Neural progenitor cell (in vitro differentiated cells): Measurements from ENCODE around the gene SELENOH. TPM values are rescaled to one million over a fixed set of nuclear protein-coding genes. Genes with fewer than 3 reads are reported as not detected.

ENCODE experiments used
- DNase-seq: peaks from one replicate; pipeline ENCODE4 v3.0.0-alpha.2; 2016; ENCODE audit warnings: low spot score
- H2AFZ ChIP-seq: fragments of 200-600 bp; sonication (generic); replicated peaks from 2 replicates; pipeline ENCODE4 v1.6.1; 2016; ENCODE audit warnings: antibody characterized with exemption
- H3F3A ChIP-seq: fragments of 200-600 bp; sonication (generic); 2 replicates; pipeline ENCODE4 v1.6.1; 2016; ENCODE audit warnings: antibody characterized with exemption, low read depth
- H3K27ac ChIP-seq: fragments of 200-600 bp; sonication (generic); 2 replicates; pipeline ENCODE4 v1.5.1; 2016; ENCODE audit warnings: mild to moderate bottlenecking
- H3K27me3 ChIP-seq: fragments of 200-600 bp; sonication (generic); 2 replicates; pipeline ENCODE4 v1.6.1; 2016; ENCODE audit warnings: mild to moderate bottlenecking, moderate library complexity
- H3K36me3 ChIP-seq: fragments of 200-600 bp; sonication (generic); 2 replicates; pipeline ENCODE4 v1.5.1; 2016
- H3K4me1 ChIP-seq: fragments of 200-600 bp; sonication (generic); 2 replicates; pipeline ENCODE4 v1.6.1; 2016; ENCODE audit warnings: mixed run types
- H3K4me2 ChIP-seq: fragments of 200-600 bp; sonication (generic); 2 replicates; pipeline ENCODE4 v1.6.1; 2016
- H3K4me3 ChIP-seq: fragments of 200-600 bp; sonication (generic); 2 replicates; pipeline ENCODE4 v1.5.1; 2016
- H3K79me2 ChIP-seq: fragments of 200-600 bp; sonication (generic); 2 replicates; pipeline ENCODE4 v1.6.1; 2016; ENCODE audit warnings: low read depth
- H3K9ac ChIP-seq: fragments of 200-600 bp; sonication (generic); 2 replicates; pipeline ENCODE4 v1.6.1; 2016
- H3K9me3 ChIP-seq: fragments of 200-600 bp; sonication (generic); 2 replicates; pipeline ENCODE4 v1.5.1; 2016; ENCODE audit warnings: low read depth
- H4K20me1 ChIP-seq: fragments of 200-600 bp; sonication (generic); 2 replicates; pipeline ENCODE4 v1.6.1; 2016; ENCODE audit warnings: low read depth
- H3K27ac Mint-ChIP-seq: 3 replicates; pipeline ENCODE4 v1.8.0; 2021; ENCODE audit warnings: mixed read lengths
- H3K27me3 Mint-ChIP-seq: 2 replicates; pipeline ENCODE4 v1.8.0; 2022; ENCODE audit warnings: low read depth, mild to moderate bottlenecking, inconsistent platforms, moderate library complexity, mixed read lengths; ENCODE audit not compliant: insufficient read depth
- H3K36me3 Mint-ChIP-seq: 3 replicates; pipeline ENCODE4 v1.8.0; 2021; ENCODE audit warnings: mixed read lengths
- H3K4me1 Mint-ChIP-seq: 3 replicates; pipeline ENCODE4 v1.8.0; 2021; ENCODE audit warnings: mixed read lengths
- H3K4me3 Mint-ChIP-seq: 3 replicates; pipeline ENCODE4 v1.8.0; 2021; ENCODE audit warnings: mild to moderate bottlenecking, moderate library complexity, mixed read lengths
- H3K9me3 Mint-ChIP-seq: 3 replicates; pipeline ENCODE4 v1.8.0; 2020; ENCODE audit warnings: mixed read lengths
- EZH2 ChIP-seq: fragments of 200-600 bp; sonication (generic); IDR thresholded peaks from 2 replicates; pipeline ENCODE4 v1.6.1; 2017; ENCODE audit warnings: antibody characterized with exemption, mild to moderate bottlenecking, moderate library complexity
- EZH2phosphoT487 ChIP-seq: fragments of 200-600 bp; sonication (generic); IDR thresholded peaks from 2 replicates; pipeline ENCODE4 v1.6.1; 2017; ENCODE audit warnings: antibody characterized with exemption
- total RNA-seq: library from RNA; depleted of rRNA; stranded (reverse); fragments of >200 nt; gene quantifications from 2 replicates; pipeline ENCODE4 v1.2.3, GENCODE V29; 2015; ENCODE audit warnings: low replicate concordance
- TF ChIP-seq, protein P1 (sequence below): fragments of 200-600 bp; sonication (generic); IDR thresholded peaks from 2 replicates; pipeline ENCODE4 v1.5.1; 2017; ENCODE audit warnings: antibody characterized with exemption, mild to moderate bottlenecking

Gene SELENOH
- total RNA-seq, 1 donor from 2014 or later: 164 TPM

DNA sequence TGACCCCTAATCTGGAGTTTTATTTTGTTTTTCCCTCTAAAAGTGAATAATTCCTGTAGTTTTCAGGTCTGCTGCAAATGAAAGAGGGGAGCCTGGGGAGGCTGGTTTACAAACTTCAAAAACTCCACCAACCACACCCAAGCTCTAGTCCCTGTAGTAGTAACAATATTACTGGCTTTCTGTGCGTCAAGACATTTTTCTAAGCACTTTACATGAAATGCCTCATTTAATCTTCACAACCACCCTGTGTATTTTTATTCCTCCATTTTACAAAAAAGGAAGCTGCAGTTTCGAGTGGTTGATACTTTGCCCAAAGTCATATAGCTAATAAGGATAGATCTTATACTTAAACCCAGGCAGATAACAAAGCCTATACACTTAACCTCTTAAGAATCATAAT, 43.8 kb downstream of the SELENOH start:
- Mint-ChIP-seq H3K27ac (no peak overlapping the region), H3K36me3 (peaks cover 12% of the 10 kb centered on the region), H3K4me3 (no peak overlapping the region), H3K4me1 (peaks cover 29% of the 10 kb centered on the region), H3K9me3 (no peaks in the 10 kb centered on the region), H3K27me3 (peaks cover 5% of the 10 kb centered on the region)
- Histone ChIP-seq H3K4me2 (no peak overlapping the region), H4K20me1 (peaks cover 80% of the 10 kb centered on the region), H2AFZ (no peak overlapping the region), H3K9ac (no peak overlapping the region), H3K4me3 (no peak overlapping the region), H3K79me2 (peaks cover 100% of the 10 kb centered on the region), H3K9me3 (no peaks in the 10 kb centered on the region), H3K4me1 (peaks cover 45% of the 10 kb centered on the region), H3K36me3 (no peaks in the 10 kb centered on the region), H3K27me3 (no peaks in the 10 kb centered on the region), H3F3A (peaks cover 32% of the 10 kb centered on the region), H3K27ac (no peak overlapping the region)
- TF ChIP-seq, protein P1, sequence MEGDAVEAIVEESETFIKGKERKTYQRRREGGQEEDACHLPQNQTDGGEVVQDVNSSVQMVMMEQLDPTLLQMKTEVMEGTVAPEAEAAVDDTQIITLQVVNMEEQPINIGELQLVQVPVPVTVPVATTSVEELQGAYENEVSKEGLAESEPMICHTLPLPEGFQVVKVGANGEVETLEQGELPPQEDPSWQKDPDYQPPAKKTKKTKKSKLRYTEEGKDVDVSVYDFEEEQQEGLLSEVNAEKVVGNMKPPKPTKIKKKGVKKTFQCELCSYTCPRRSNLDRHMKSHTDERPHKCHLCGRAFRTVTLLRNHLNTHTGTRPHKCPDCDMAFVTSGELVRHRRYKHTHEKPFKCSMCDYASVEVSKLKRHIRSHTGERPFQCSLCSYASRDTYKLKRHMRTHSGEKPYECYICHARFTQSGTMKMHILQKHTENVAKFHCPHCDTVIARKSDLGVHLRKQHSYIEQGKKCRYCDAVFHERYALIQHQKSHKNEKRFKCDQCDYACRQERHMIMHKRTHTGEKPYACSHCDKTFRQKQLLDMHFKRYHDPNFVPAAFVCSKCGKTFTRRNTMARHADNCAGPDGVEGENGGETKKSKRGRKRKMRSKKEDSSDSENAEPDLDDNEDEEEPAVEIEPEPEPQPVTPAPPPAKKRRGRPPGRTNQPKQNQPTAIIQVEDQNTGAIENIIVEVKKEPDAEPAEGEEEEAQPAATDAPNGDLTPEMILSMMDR: no peak
- TF ChIP-seq EZH2phosphoT487 (no peak), EZH2 (no peak)
- no peak for DNase-seq

DNA sequence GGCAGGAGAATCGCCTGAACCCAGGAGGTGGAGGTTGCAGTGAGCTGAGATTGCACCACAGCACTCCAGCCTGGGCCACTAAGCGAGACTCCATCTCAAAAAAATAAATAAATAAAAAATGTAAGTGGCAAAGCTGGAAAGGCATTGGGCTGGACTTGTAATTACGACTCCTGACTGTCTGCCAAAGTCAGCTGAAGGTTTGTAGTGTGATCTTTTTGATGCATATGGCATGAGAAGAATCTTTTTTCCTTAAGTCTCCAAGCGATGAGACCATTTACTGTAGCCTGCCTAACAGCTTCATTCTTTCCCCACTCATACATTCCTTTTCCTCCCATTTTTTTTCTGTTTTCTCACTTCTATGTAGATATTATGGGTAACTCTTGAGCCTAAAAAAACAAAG, 45.1 kb downstream of the SELENOH start:
- Mint-ChIP-seq H3K27ac (no peak overlapping the region), H3K27me3 (peaks cover 5% of the 10 kb centered on the region), H3K4me3 (no peak overlapping the region), H3K4me1 (peaks cover 18% of the 10 kb centered on the region), H3K9me3 (no peaks in the 10 kb centered on the region), H3K36me3 (peaks cover 15% of the 10 kb centered on the region)
- H4K20me1 ChIP-seq: peaks cover 77% of the 10 kb centered on the region
- no peak overlapping the region for H3K27ac ChIP-seq
- no peak overlapping the region for H3K4me3 ChIP-seq
- no peak overlapping the region for H3K9ac ChIP-seq
- no peak for DNase-seq
- no peaks in the 10 kb centered on the region for H3K9me3 ChIP-seq
- no peak overlapping the region for H3K4me2 ChIP-seq
- H2AFZ ChIP-seq: no peak overlapping the region
- H3K4me1 ChIP-seq: peaks cover 31% of the 10 kb centered on the region
- peaks cover 19% of the 10 kb centered on the region for H3F3A ChIP-seq
- TF ChIP-seq EZH2 (no peak), EZH2phosphoT487 (no peak)
- TF ChIP-seq, protein P1: no peak
- no peaks in the 10 kb centered on the region for H3K36me3 ChIP-seq
- H3K27me3 ChIP-seq: no peaks in the 10 kb centered on the region
- H3K79me2 ChIP-seq: peaks cover 100% of the 10 kb centered on the region

DNA sequence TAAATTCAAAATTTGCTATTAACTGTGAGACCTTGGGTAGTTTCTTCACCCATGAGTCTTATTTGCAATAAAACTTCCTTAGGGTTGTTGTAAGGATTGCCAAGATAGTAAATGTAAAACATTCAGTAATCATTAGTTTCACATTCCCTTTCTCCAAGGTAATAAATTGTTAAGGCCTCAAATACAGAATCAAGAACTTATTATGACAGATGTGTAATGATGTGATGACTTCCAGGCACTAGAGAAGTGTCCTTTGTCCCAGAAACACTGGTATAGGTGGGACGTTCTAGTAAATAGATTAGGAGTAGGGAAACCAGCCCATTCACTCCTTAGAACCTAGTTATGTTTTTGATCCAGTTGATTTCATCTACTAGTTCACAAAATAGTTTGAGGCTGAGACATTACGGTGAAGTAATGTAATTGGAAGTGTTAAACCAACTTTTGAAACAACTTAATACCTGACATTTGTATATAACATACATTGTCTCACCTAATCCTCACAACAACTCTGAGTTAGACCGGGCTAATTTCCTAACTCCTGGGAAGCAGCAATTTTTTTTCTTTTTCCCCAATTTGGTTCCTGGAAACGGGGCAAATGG, 45.8 kb downstream of the SELENOH start:
- Mint-ChIP-seq H3K4me1 (peaks cover 13% of the 10 kb centered on the region), H3K27ac (no peak overlapping the region), H3K27me3 (peaks cover 5% of the 10 kb centered on the region), H3K36me3 (peaks cover 17% of the 10 kb centered on the region), H3K9me3 (no peaks in the 10 kb centered on the region), H3K4me3 (no peak overlapping the region)
- no peak for DNase-seq
- peaks cover 100% of the 10 kb centered on the region for H3K79me2 ChIP-seq
- H3K9ac ChIP-seq: no peak overlapping the region
- H3K27ac ChIP-seq: peak overlapping the region; percentile 88
- peaks cover 24% of the 10 kb centered on the region for H3K4me1 ChIP-seq
- no peaks in the 10 kb centered on the region for H3K36me3 ChIP-seq
- peaks cover 15% of the 10 kb centered on the region for H3F3A ChIP-seq
- no peaks in the 10 kb centered on the region for H3K27me3 ChIP-seq
- H2AFZ ChIP-seq: no peak overlapping the region
- no peak for TF ChIP-seq EZH2
- no peak for TF ChIP-seq EZH2phosphoT487
- TF ChIP-seq, protein P1: no peak
- H3K9me3 ChIP-seq: no peaks in the 10 kb centered on the region
- H3K4me2 ChIP-seq: peak overlapping the region; percentile 64
- no peak overlapping the region for H3K4me3 ChIP-seq
- H4K20me1 ChIP-seq: peaks cover 77% of the 10 kb centered on the region
